ENCODE measurements around the gene FBXW11. TPM values are rescaled to one million over a fixed set of nuclear protein-coding genes. Genes with fewer than 3 reads are reported as not detected.

The FBXW11 gene
- total RNA-seq, 2 donors from 2014 or later: 54.7 to 61.4 TPM

GRCh38 chr5:171855265-171855664 is 151.2 kb downstream of the FBXW11 start:
- H3K4me3 ChIP-seq: no peak overlapping the region
- H3K36me3 ChIP-seq: no peaks in the 10 kb centered on the region
- no peak for TF ChIP-seq POLR2AphosphoS5 (IDR thresholded peaks at IDR 0.05)
- no peak for TF ChIP-seq POLR2A (IDR thresholded peaks at IDR 0.05)
- TF ChIP-seq CTCF (IDR thresholded peaks at IDR 0.05): no peak
- H3K27ac ChIP-seq: no peak overlapping the region
- intact Hi-C loops (cut with DNase I): loop anchor here (5.0 to 10.0 kb wide), 2 partner anchors 73 to 370 kb away; no protein-coding TSS in a partner anchor
- WGBS: 100% methylated on average over 3 of the region's 3 CpGs
- no peaks in the 10 kb centered on the region for H3K9me3 ChIP-seq
- DNase-seq (ENCODE audit: low spot score): no peak
- H3K27me3 ChIP-seq (replicated peaks; ENCODE audit: insufficient read depth): no peaks in the 10 kb centered on the region
- H3K4me1 ChIP-seq (replicated peaks): no peaks in the 10 kb centered on the region

- no peaks in the 10 kb centered on the region for H3K36me3 ChIP-seq
- WGBS: 85% methylated on average over 8 of the region's 8 CpGs
- no peaks in the 10 kb centered on the region for H3K9me3 ChIP-seq
- DNase-seq (ENCODE audit: low spot score): no peak
- TF ChIP-seq POLR2AphosphoS5 (IDR thresholded peaks at IDR 0.05): no peak
- no peak for TF ChIP-seq CTCF (IDR thresholded peaks at IDR 0.05)
- TF ChIP-seq POLR2A (IDR thresholded peaks at IDR 0.05): no peak
- no peak overlapping the region for H3K27ac ChIP-seq
- no peak overlapping the region for H3K4me3 ChIP-seq
- no peaks in the 10 kb centered on the region for H3K4me1 ChIP-seq (replicated peaks)
- intact Hi-C loops (cut with DNase I): loop anchor here (5.0 to 10.0 kb wide), 2 partner anchors 367 to 435 kb away; partner anchors contain the start of gene FGF18
- H3K27me3 ChIP-seq (replicated peaks; ENCODE audit: insufficient read depth): no peaks in the 10 kb centered on the region
These were observed 154.2 kb downstream of the FBXW11 start for GRCh38 chr5:171852255-171852681.

- no peak for TF ChIP-seq POLR2A (IDR thresholded peaks at IDR 0.05)
- no peak for TF ChIP-seq CTCF (IDR thresholded peaks at IDR 0.05)
- no peak for TF ChIP-seq POLR2AphosphoS5 (IDR thresholded peaks at IDR 0.05)
- H3K27ac ChIP-seq: no peak overlapping the region
- H3K27me3 ChIP-seq (replicated peaks; ENCODE audit: insufficient read depth): no peaks in the 10 kb centered on the region
- no peaks in the 10 kb centered on the region for H3K36me3 ChIP-seq
- no peaks in the 10 kb centered on the region for H3K4me1 ChIP-seq (replicated peaks)
- intact Hi-C loops (cut with DNase I): loop anchor here (5.0 to 10.0 kb wide), 2 partner anchors 366 to 434 kb away; partner anchors contain the start of gene FGF18
- H3K4me3 ChIP-seq: no peak overlapping the region
- no peaks in the 10 kb centered on the region for H3K9me3 ChIP-seq
- DNase-seq (ENCODE audit: low spot score): no peak
- 71% methylated on average over 1 of the region's 1 CpG for WGBS
These were observed 155.2 kb downstream of the FBXW11 start for GRCh38 chr5:171851251-171851650.

GRCh38 chr5:171850324-171850947 is 156.0 kb downstream of the FBXW11 start:
- 68% methylated on average over 9 of the region's 9 CpGs for WGBS
- TF ChIP-seq POLR2AphosphoS5 (IDR thresholded peaks at IDR 0.05) (no peak), CTCF (IDR thresholded peaks at IDR 0.05) (peak in 1 of 4 experiments; percentile 18)
- DNase-seq (ENCODE audit: low spot score): no peak
- no peaks in the 10 kb centered on the region for H3K9me3 ChIP-seq
- H3K4me3 ChIP-seq: no peak overlapping the region
- intact Hi-C loops (cut with DNase I): loop anchor here (5.0 to 10.0 kb wide), 2 partner anchors 366 to 433 kb away; partner anchors contain the start of gene FGF18
- no peaks in the 10 kb centered on the region for H3K4me1 ChIP-seq (replicated peaks)
- H3K27ac ChIP-seq: no peak overlapping the region
- no peaks in the 10 kb centered on the region for H3K27me3 ChIP-seq (replicated peaks; ENCODE audit: insufficient read depth)
- H3K36me3 ChIP-seq: no peaks in the 10 kb centered on the region
